GM19328 (cell line): ENCODE data around the gene RAP2B.

Source experiments
- ATAC-seq: cut with Tn5 transposase; IDR thresholded peaks from one replicate; pipeline ENCODE4 v1.9.1; 2021; ENCODE audit warnings: mild to moderate bottlenecking, moderate library complexity; ENCODE audit not compliant: unreplicated experiment

Gene RAP2B

DNA sequence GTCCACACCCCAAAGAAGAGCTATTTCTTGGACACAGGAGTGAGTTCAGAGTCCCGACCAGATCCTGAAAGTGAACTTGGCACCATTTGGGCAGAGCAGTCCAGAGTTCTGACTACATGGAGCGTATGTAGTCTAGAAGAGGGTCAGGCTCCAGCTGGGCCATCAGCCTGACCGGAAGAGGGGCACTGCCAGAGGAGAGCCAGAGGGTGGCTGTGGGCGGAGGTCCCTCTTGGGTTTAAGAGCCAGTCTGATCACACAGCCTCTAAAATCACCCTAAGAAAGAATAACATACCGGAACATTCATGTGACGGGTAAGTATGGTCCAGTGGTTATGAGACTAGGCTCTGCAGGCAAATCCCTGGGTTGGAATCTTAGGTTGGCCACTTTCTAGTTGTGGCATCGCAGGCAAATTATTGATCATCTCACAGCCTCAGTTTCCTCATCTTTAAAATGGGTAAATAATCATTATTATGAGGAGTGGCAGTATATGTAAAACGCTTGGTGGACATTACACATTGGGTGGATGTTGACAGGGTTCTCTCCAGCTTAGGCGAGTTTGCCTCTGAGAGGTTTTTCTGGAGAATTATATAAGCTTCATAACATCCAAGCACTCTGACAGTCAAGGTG is 2.1 kb upstream of the RAP2B start:
- ATAC-seq: no peak

DNA sequence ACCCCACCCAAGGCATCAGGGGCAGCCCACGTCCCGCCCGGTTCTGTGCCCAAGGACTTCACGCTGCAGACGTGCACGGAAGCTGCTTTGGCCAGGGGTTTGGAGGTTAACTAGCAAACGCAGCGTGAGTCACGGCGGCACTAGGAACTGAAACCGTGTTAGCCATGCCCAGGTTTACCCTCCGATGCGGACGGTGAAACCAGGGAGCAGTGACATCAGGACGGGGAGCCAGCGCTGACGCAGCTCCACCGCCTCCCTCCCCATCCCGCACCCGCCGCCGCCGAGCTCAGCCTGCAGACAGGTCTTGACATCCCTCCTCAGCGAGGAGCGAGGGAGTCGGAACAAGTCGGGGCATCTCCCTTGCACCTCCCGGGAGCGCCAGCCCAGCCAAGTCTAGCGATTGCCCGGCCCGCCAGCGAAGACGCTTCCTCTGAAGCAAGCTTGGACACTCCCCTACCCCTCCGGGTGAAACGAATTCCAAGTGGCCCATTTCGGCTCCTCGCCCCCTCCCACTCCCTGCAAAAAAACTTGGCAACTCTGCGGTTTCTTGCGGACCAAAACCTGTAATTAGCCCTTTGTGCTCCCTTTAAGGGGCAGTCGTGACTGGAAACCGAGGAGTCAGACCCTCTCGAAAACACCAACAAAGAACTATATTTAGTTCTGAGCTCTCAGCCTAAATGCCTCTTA is 1.4 kb upstream of the RAP2B start:
- peak; percentile 15 for ATAC-seq

DNA sequence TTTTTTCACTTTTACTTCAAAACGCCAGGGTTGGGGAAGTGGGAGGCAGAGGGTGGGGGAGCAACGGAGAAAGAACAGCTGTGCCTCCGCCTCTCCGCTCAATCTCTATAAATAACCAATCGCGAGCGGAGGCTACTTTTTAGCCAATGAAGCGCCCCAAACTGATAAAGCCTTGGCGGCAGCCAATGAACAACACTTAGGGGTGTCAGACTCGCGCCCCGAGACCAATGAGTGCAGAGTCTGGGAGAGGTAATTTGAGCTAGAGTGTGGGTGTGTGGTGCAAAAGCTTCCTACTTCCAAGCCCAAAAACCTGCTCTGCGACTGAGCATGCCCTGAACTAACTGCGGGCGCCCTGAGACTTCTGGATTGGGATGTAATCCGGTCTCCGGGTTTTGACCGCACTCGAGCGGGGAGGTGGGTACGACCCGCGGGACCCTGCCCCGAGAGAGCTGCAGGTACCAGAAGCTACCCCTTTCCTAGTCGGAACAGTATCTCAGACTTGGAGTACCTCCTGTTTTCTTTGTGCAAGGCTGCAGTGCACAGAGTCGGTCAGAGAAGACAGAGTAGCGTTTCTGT is 800 bp upstream of the RAP2B start:
- ATAC-seq: peak; percentile 77

DNA sequence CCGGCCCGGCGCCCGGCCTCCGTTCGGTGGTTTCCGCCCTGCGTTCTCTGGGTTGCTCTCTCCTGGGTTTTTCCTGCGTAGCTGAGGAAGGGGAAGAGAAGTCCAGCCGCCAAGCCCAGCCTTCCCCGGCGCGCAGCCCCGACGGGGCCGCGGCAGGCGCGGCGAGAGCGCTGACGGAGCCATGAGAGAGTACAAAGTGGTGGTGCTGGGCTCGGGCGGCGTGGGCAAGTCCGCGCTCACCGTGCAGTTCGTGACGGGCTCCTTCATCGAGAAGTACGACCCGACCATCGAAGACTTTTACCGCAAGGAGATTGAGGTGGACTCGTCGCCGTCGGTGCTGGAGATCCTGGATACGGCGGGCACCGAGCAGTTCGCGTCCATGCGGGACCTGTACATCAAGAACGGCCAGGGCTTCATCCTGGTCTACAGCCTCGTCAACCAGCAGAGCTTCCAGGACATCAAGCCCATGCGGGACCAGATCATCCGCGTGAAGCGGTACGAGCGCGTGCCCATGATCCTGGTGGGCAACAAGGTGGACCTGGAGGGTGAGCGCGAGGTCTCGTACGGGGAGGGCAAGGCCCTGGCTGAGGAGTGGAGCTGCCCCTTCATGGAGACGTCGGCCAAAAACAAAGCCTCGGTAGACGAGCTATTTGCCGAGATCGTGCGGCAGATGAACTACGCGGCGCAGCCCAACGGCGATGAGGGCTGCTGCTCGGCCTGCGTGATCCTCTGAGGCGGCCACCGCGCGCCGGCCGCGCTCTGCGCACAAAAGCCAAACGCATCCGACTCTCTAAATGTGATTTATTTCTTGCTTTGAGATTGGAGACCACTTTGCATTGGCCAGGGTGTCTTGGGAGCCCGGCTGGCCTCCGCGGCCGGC is 727 bp downstream of the RAP2B start:
- peak; percentile 6 for ATAC-seq

DNA sequence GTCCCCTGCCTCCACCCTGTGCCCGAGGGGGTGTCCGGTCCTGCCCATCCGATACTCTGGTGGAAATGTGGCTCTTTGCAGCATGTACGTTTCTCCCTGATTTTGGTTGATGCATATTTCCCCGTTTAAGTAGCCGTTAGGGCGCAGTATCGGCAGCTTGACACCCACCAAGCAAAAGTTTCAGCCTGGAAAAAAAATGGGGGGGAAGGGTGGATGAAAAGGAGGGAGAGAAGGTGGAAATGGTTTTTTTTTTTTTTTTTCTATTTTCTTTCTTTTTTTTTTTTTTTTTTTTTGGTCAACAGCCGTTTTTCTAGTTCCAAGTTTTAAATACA is 1.3 kb downstream of the RAP2B start:
- no peak for ATAC-seq

DNA sequence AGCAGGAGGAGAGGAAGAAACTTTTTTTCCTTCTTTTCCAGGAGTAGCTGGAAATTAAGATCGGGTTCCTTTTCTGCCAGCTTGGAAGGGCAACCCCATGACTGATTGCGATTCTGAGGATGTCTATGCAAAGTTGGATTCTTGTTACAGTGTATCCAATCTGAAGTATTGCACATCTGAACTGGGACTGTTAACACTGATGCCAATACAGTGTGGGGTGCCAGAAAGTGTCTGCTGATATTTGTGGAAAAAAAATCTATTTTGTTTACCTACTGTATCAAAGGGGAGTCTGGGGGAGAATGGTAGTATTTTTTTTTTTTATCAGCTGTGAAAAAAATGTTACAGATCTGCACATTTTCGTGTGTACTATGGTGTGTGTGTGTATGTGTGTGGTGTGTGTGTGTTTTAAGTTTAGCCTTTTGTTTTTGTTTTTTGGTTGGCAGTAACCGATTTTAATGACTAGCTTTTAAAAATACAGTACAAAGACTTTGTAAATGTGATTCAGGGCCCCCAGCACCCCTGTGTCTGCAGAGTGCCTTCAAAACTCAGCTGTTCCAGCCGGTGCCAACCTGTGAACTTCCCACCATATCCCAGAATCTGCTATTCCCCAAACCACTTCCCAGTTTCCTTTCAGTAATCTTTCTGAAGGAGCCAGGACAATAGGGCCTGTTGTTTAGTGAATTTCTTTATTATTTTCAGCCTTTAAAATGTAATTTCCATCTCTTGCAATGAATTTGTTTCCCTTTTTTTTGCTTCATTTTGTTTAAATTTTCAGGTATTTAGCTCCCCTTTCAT is 1.9 kb downstream of the RAP2B start:
- ATAC-seq: no peak

DNA sequence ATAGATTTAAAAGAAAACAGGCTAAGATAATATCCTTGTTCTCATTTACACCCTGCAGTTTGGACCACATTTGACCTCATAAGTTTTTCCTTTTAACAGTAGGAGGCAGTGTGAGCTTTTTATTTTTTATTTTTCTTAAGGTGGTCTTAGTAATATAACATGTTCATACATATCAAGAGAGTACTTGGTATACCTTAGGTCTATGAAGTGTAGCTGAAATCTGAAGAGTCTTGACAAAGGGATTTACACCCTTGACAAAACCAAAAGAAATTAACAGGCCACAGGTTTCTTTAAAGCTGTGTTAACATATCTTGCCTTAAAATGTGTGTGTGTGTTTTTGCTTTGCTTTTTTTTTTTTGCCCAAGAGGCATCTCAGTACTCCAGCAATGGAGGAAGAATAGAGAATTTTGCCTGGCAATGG is 3.2 kb downstream of the RAP2B start:
- ATAC-seq: no peak

DNA sequence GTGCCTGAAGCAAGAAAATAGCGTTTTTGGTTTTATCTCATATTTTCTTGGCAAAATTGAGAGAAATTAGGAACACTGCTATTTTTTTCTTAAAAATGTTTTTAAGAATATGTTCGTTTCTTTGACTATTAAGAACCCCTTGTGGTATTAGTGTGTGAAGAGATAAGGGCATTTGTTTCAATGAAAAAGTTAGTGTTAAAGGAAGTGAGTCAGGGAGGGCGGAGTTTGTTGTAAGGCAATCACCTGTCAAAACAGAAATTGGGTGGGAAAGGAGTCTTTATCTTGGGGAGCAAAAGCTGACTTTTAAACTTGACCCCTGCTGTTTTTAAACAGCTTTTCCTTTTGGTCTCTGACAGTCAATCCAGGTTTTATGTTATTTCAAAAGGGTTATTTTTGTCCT is 4.2 kb downstream of the RAP2B start:
- ATAC-seq: no peak

DNA sequence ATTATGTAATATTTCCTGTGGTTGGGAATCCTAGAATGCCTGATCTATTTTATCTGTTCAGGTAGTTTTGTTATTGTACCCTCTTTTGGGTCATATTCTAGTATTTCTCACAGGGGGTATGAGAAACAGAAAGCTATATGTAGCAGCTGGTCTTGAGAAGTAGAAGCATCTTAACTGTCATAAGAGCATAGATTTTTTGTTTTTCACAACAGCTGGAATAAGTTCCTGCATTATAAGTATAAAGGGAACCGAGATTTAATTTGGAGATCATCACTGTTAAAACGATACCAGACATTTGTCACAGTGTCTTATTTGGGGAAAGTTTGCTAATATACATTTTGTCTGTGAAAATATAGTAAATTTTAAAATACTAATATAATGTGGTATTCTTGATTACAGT is 4.8 kb downstream of the RAP2B start:
- ATAC-seq: no peak

DNA sequence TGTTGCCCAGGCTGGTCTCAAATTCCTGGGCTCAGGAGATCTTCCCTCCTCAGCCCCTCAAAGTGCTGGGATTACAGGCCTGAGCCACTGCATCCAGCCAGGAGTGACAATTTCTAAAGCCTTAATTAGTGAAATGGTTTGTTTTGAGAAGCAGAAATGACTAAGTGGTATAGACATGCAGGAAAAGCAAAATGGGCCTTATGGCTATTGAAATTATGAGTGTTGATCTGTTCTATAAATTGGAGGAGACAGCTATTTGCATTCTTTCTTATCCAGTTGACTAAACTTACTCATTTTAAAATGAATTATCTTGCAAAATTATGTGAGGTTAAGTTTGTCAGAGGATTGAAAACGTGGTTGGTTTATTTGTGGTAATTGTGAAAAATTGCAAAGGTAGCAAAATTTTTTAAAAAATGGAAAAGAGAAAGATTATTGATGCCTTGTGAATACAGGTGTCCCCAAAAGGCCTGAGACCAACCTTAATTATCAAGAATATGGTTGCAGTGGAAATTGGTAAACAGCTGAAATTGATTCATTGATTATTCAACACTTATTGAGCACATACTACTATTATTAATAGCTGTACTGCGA is 7.9 kb downstream of the RAP2B start:
- no peak for ATAC-seq

DNA sequence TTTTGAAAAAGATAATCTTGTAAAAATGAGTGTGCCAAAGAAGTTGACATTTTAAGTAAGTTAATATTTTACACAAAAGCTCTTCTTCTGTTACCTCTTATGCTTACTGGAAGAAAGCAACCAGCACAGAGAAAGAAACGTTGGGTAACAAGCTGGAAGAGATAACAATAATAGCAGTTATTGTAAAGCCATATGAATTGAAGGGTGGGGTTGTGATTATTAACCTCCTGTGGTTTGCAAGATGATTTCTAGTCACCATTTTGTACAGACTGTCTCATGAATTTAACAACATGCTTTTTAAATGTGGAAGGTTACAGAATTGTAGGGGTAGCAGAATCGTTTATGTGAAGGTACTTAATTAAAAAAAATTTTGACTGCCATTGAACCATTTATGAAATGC is 9.2 kb downstream of the RAP2B start:
- ATAC-seq: no peak

DNA sequence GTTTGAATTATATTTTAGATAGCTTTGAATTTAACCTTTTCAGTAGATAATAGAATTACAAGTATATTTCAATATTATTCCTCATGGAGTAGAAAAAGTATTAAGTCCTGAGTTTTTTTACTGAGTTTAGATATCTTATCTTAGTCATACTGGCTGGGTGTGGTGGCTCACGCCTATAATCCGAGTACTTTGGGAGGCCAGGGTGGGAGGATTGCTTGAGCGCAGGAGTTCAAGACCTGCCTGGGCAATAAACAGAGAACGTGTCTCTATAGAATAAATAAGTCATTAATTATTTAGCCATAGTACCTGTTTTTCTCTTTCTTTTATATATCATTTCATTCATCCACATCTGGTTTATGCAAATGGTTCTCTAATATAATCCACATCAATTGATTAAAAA is 9.9 kb downstream of the RAP2B start:
- no peak for ATAC-seq

DNA sequence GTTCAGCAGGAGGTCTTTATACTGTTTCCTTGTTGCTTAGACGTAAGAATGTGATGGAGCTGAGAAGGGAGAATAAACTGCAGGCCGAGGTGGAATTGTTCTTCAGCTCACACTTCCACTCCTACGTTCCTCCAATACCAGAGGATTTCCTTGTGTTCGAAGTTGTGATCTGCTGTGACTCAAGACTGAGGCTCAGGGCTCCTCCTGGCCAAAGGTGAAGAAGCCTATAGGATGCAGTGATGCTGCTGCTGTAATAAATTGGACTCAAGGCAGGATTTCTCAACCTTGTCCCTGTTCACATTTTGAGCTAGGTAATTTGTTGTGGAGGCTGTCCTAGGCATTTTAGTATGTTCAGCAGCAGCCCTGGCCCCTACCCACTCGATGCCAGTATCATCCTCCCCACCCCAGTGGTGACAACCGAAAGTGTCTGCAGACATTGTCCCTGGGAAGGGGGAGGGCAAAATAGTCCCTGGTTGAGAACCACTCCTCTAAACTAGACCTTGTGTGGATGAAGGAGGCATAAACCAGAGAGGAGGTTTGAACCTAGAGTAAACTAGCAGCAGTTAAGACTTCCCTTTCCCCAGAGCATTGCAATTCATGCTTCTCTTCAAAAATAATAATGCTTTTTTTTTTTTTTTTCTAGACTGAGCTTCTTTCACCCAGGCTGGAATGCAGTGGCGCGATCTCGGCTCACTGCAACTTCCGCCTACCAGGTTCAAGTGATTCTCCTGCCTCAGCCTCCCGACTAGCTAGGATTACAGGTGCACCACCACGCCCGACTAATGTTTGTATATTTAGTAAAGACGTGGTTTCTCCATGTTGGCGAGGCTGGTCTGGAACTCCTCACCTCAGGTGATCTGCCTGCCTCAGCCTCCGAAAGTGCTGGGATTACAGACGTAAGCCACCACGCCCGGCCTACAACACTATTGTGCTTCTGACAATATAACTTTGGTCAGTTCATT is 11.1 kb downstream of the RAP2B start:
- ATAC-seq: no peak

DNA sequence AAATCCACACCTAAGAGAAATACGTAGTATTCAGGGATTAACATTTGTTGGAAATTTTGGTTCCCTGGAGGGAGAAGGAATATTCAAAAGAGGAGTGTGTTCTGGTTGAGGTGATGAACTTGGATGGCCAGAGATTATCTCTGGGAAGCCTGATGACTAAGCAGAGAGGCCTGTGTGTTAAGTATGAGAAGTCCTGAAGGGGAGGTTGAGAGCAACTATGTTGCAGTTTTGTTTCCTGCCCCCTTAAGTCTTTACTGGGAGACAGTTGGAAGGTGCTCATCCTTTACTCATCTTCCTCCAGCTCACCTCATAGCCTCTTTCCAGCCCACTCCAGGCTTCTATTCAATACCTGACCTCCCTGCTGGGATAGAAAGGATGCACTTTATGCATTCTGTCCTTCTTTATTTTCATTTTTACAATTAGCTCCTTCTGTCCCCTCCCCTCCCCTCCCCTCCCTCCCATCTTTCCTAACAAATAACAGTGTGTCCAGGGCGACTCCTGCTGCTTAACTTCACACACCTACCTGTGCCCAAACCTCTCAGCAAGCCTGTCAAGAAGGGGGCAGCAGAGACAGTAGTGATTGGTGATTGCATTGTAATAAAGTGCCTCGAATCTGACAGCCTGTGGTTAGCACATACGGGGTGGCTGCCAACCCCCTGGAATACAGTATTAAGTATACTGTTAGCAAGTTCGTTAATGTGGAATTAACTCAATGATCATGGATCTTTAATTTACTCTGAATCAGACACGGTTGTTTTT is 11.9 kb downstream of the RAP2B start:
- no peak for ATAC-seq

DNA sequence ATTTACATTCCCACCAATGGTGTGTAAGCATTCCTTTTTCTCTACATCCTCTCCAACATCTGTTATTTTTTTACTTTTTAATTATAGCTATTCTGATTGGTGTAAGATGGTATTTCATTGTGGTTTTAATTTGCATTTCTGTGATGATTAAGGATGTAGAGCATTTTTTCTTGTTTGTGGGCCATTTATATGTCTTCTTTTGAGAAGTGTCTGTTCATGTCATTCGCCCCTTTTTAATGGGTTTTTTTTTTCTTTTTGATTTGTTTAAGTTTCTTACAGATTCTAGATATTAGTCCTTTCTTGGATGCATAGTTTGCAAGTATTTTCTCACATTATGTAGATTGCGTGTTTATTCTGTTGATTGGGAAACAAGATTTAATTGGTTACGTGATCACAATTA is 14.2 kb downstream of the RAP2B start:
- no peak for ATAC-seq

DNA sequence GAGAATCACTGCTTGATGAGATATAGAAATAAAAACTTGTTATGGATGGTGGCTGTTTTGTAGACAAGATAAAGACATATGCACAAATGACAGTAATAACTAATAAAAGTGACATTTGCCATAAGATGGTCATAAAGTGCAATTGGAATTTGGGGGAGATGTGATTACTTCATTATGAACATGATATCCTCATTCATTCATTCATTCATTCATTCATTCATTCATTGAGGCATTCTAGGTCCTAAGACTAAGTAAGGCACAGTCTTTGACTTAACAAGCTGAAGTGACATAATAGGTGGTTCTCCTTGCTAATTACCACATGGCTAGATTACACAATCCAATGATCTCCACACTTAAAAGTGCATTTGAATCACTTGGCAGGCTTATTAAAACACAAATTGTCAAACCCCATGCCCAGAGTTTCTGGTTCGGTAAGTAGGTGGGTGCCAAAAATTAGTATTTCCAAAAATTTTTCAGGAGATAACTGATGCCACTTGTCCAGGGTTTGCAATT is 18.9 kb downstream of the RAP2B start:
- ATAC-seq: no peak

DNA sequence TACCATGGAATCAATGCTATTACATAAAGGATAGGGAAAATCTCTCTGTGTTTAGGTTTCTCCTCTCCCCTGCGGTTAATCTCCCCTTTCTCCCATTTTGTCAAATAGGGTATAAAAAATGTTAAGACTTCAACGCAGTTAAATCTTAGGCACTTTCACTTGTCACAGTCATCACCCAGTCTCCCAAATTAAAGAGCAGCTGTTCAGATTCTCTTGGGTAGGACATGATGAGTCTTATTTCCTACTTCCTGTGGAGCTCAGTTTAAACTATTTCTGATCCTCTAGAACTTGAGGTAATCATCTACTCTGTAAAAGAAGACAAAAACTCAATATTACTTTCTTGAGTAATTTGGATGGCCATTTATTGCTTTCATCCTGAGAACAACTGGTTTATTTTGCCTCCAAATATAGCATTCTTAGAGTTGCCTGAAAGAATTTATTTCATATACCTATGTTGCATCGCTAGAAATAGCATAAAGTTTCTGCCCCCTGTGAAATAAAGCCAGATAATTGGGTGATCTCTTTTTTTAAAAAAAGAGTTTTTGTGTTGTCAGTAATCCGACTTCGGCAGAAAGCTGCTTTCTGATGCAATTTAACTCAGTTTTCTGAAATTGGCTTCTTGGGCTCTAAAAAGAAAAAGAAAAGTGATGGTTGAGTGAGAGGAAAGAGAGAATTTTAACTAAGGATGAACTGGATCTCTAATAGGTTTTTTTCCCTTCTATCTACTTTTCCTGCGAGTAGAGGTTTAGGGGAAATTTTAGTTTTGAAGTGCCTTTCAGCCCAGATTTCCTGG is 20.7 kb downstream of the RAP2B start:
- ATAC-seq: no peak

DNA sequence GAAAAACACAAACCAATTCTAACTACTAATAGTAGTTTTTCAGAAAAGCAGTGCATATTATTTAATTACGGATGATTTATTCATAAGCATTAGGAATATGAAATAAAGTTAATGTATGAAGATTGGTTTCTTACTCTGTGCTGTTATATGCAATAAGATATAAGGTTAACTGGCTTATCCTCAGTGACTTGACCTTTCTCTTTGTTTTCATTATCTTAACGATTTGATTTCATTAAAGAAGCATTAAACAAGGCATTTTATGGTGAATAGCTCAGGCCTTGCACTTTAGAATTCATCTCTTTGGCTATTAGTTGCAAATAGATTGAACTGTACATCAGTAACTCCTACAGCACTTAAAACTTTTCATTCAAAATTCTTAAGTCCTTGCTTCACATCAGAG is 28.9 kb downstream of the RAP2B start:
- no peak for ATAC-seq
